Measurements from ENCODE around the gene TMCO1.

GRCh38 chr1:165678509-165678908 lies 90.2 kb downstream of the TMCO1 start:
- TF ChIP-seq POLR2A (IDR thresholded peaks at IDR 0.05) (no peak), CTCF (IDR thresholded peaks at IDR 0.05 in 4 of 5, conservative IDR thresholded peaks at IDR 0.05 in 1 of 5) (no peak)
